ENCODE results near the gene GDAP2.

DNA sequence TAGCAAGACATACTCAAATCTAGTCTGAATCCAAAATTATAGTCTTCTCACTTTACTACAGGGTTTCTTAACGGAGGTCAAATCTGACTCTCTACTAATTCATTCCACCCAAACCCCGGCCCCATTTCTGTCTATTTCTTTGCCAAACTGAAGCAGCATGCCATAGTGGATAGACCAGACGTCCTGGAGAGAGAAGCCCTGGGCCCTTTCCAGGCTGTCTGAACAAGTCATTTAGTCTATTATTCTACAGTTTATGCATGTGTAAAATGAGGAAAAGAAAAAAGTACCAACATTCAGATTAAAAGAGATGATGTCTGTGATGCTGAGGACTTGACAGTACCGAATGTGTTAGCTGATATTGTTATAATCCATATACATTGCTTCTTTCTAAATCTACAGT, 95.0 kb downstream of the GDAP2 start:
- TF ChIP-seq, protein P1, sequence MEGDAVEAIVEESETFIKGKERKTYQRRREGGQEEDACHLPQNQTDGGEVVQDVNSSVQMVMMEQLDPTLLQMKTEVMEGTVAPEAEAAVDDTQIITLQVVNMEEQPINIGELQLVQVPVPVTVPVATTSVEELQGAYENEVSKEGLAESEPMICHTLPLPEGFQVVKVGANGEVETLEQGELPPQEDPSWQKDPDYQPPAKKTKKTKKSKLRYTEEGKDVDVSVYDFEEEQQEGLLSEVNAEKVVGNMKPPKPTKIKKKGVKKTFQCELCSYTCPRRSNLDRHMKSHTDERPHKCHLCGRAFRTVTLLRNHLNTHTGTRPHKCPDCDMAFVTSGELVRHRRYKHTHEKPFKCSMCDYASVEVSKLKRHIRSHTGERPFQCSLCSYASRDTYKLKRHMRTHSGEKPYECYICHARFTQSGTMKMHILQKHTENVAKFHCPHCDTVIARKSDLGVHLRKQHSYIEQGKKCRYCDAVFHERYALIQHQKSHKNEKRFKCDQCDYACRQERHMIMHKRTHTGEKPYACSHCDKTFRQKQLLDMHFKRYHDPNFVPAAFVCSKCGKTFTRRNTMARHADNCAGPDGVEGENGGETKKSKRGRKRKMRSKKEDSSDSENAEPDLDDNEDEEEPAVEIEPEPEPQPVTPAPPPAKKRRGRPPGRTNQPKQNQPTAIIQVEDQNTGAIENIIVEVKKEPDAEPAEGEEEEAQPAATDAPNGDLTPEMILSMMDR (IDR thresholded peaks at IDR 0.05) = no peak
- no peak for TF ChIP-seq POLR2A (IDR thresholded peaks at IDR 0.05)

Data from uterus (tissue), 2 donors.